Hematopoietic multipotent progenitor cell treated with erythropoietin and hydrocortisone succinate and interleukin-3 and kit ligand, for 4 days (in vitro differentiated cells): Measurements from ENCODE around the gene CTTNBP2NL.
A peak's percentile ranks its signal among the peaks of the same experiment; 100 is the strongest.

Source experiments
- DNase-seq: peaks from one replicate; pipeline ENCODE4 v3.0.0-alpha.2; 2015

Gene CTTNBP2NL

DNA sequence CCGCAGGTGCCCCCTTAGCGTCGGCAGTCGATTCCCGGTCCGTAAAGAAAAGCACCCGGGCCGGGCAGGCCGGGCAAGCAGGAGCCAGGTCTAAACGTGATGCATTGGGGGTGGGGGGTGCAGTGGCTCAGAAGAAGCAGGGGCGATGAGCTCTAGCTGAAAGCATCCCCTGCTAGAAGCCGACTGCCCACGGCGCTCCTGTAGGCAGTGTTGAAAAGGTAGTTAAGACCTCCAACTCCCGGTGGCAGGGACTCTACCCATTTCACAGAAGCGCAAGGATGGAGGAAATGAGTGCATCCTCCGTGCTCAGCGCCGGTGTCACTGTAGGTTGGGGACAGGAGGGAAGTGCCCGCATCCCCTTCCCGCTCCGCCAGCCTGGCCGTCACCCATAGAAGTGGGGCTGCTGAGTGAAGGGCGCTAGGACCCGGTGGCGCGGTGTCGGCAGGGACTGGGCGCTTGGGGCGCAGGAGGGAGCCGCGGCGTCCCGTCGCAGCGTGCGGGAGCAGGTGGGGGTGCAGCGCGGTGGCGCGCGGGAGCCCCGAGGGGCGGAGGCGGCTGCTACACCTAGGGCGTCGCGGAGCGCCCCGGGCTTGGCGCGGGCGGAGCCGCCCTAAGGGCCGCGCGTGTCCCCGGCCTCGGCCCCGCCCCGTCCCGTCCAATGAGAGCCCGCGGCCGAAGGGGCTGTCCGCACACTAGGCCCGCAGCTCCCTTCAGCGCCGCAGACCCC lies 112.4 kb downstream of the CTTNBP2NL start, which contains the start of gene WNT2B:
Gene WNT2B (plus strand): TSS at position 688 of the 727 bp plus-strand sequence. CDS start 298 bp downstream, outside the sequence.
- DNase-seq, result peak; percentile 54

DNA sequence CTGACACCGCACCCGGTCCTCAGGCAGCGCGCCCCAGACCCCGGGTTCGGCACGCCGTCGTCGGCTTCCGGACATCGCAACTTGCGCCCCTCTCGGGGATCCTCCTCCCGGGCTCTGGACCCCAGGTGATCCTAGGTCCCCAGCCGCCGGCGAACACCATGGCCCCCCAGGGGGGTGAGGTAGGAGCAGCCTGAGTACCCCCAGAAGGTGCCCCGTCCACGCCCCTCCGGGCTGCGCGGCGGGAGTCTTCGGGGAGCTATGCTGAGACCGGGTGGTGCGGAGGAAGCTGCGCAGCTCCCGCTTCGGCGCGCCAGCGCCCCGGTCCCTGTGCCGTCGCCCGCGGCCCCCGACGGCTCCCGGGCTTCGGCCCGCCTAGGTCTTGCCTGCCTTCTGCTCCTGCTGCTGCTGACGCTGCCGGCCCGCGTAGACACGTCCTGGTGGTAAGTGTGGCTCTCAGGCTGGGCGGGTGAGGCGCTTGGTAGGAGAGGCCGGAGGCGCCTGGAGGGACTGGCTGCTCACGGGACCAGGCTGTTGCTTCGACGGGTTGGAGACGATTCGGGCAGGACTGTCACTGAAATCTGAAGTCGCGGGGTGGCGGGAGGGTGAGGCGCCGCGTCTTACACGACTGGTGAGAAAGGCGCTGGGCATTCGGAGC lies 113.1 kb downstream of the CTTNBP2NL start:
- peak; percentile 35 for DNase-seq

DNA sequence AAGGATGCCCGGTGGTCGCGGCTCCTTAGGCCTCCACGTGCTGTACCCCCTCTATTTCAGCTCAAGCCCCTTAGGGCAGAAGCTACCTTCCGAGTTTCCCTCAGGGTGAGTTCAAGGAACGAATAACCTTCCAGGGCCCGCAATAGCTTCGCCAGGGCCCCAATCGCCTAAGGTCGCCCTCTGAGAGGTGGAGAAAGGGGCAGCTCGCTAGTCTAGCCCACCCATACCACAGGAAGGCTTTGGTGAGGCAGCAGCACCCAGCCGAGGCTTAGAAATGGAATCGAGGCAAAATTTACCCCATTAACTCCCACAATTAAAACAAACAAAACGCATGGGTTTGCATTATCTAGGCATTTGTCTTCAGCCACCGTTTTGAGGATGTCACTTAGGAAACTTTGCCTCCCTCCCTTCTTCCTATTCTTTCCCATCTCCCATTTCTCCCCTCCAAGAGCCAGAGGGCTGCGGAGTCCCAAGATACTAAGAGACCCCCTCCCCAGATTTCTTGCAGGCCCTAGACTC lies 113.7 kb downstream of the CTTNBP2NL start:
- no peak for DNase-seq

DNA sequence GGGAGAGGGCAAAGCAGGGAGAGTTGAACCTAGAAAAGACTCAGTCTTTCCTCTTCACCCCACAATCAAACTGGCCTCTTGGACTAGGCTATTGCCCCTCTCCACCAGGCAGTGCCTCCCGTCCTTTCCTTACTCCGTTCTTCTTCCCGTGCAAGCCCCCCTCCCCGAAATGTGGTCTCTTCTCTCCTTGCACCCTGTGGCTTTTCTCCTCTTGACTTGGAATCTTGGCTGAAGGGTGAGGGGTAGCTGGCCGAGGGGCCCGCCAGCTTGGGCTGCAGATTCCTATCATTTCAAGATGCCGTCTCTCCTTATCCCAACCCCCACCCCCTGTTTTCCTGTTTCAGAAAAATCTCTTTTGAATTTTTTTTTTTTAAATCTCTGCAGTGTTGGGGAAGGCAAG lies 114.3 kb downstream of the CTTNBP2NL start:
- no peak for DNase-seq
